ENCODE data around the gene DERL3. TPM values are rescaled to one million over a fixed set of nuclear protein-coding genes. Genes with fewer than 3 reads are reported as not detected.

DERL3 gene
- total and polyA plus RNA-seq, 2 experiments from 2014 or later = 0.73 to 1.2 TPM

- no peak overlapping the region for H3K9ac ChIP-seq
- H3K79me2 ChIP-seq (ENCODE audit: insufficient read depth) = peaks cover 62% of the 10 kb centered on the region
- no peak overlapping the region for H3K27ac ChIP-seq
- H3K9me3 ChIP-seq (ENCODE audit: low read depth) = no peaks in the 10 kb centered on the region
- in situ Hi-C loops (cut with MboI) = no loop called here
- no peaks in the 10 kb centered on the region for H3K27me3 ChIP-seq (replicated peaks; ENCODE audit: insufficient read depth)
- H3K9me2 ChIP-seq (ENCODE audit: insufficient read depth) = no peaks in the 10 kb centered on the region
- H3K4me1 ChIP-seq (ENCODE audit: insufficient read depth) = peaks cover 27% of the 10 kb centered on the region
- H3F3A ChIP-seq (ENCODE audit: insufficient read depth) = peaks cover 10% of the 10 kb centered on the region
- 76% methylated on average over 4 of the region's 4 CpGs for WGBS, 2 experiments (ENCODE audit: low coverage in 1 of 2, low lambda C conversion rate in 2 of 2, missing lambda C conversion rate in 2 of 2)
- H3K36me3 ChIP-seq (ENCODE audit: low read depth) = peaks cover 1% of the 10 kb centered on the region; the same call in 1 of the 2 replicates
- no peak overlapping the region for H2AFZ ChIP-seq
- H3K4me2 ChIP-seq (ENCODE audit: unreplicated experiment) = no peak overlapping the region
- no peak for DNase-seq
- H3K4me3 ChIP-seq = no peak overlapping the region
- H4K20me1 ChIP-seq (ENCODE audit: insufficient read depth) = peaks cover 22% of the 10 kb centered on the region; the same call in 1 of the 2 replicates
- TF ChIP-seq EZH2 (IDR thresholded peaks at IDR 0.05; ENCODE audit: insufficient read depth, poor library complexity, severe bottlenecking) (no peak), EZH2phosphoT487 (IDR thresholded peaks at IDR 0.05; ENCODE audit: insufficient read depth, low read depth) (no peak)
Observed at GRCh38 chr22:23789121-23789520, 49.7 kb downstream of the DERL3 start.

- Histone ChIP-seq H3K4me3 (peak overlapping the region; percentile 93), H3K36me3 (ENCODE audit: low read depth) (no peaks in the 10 kb centered on the region), H3K79me2 (ENCODE audit: insufficient read depth) (peaks cover 56% of the 10 kb centered on the region), H3K9me2 (ENCODE audit: insufficient read depth) (no peaks in the 10 kb centered on the region), H3K4me2 (ENCODE audit: unreplicated experiment) (peak overlapping the region; percentile 89), H3K27me3 (replicated peaks; ENCODE audit: insufficient read depth) (no peaks in the 10 kb centered on the region), H3K27ac (peak overlapping the region; percentile 98; the same call in 1 of the 2 replicates), H3K9me3 (ENCODE audit: low read depth) (no peaks in the 10 kb centered on the region), H3K4me1 (ENCODE audit: insufficient read depth) (peaks cover 27% of the 10 kb centered on the region), H3K9ac (peak overlapping the region; percentile 99), H3F3A (ENCODE audit: insufficient read depth) (peaks cover 10% of the 10 kb centered on the region), H4K20me1 (ENCODE audit: insufficient read depth) (peaks cover 22% of the 10 kb centered on the region; the same call in 1 of the 2 replicates), H2AFZ (no peak overlapping the region; the same call in 1 of the 2 replicates)
- whole genome bisulfite sequencing, 2 experiments (ENCODE audit: low coverage in 1 of 2, low lambda C conversion rate in 2 of 2, missing lambda C conversion rate in 2 of 2) = 30 to 33% methylated on average over 3 of the region's 3 CpGs
- no peak for DNase-seq
- in situ Hi-C loops (cut with MboI) = no loop called here
- TF ChIP-seq EZH2 (IDR thresholded peaks at IDR 0.05; ENCODE audit: insufficient read depth, poor library complexity, severe bottlenecking) = no peak
Observed at GRCh38 chr22:23787910-23788309, 50.9 kb downstream of the DERL3 start.

GRCh38 chr22:23787600-23787896 lies 51.3 kb downstream of the DERL3 start:
- Histone ChIP-seq H3K79me2 (ENCODE audit: insufficient read depth) (peaks cover 53% of the 10 kb centered on the region), H3K27ac (peak overlapping the region; percentile 98), H3K4me2 (ENCODE audit: unreplicated experiment) (peak overlapping the region; percentile 89)

GRCh38 chr22:23786752-23787599 lies 51.8 kb downstream of the DERL3 start, which contains the start of gene SMARCB1:
Gene SMARCB1, plus strand, starts transcription at chr22:23786966. Its CDS starts 204 bp downstream, at chr22:23787170.
- Histone ChIP-seq H3K9me3 (ENCODE audit: low read depth) (no peaks in the 10 kb centered on the region), H3K4me1 (ENCODE audit: insufficient read depth) (peaks cover 31% of the 10 kb centered on the region), H4K20me1 (ENCODE audit: insufficient read depth) (peaks cover 18% of the 10 kb centered on the region; the same call in 1 of the 2 replicates), H3K4me3 (peak within 1 kb of the TSS; percentile 93), H3K4me2 (ENCODE audit: unreplicated experiment) (peak within 1 kb of the TSS; percentile 89), H3K79me2 (ENCODE audit: insufficient read depth) (peaks cover 47% of the 10 kb centered on the region), H3K27ac (peak within 1 kb of the TSS; percentile 98), H3K36me3 (ENCODE audit: low read depth) (no peaks in the 10 kb centered on the region), H3K27me3 (replicated peaks; ENCODE audit: insufficient read depth) (no peaks in the 10 kb centered on the region), H2AFZ (peak within 1 kb of the TSS; percentile 87), H3K9ac (peak within 1 kb of the TSS; percentile 99), H3F3A (ENCODE audit: insufficient read depth) (peaks cover 12% of the 10 kb centered on the region), H3K9me2 (ENCODE audit: insufficient read depth) (no peaks in the 10 kb centered on the region)
- TF ChIP-seq EZH2 (IDR thresholded peaks at IDR 0.05; ENCODE audit: insufficient read depth, poor library complexity, severe bottlenecking) (no peak), EZH2phosphoT487 (IDR thresholded peaks at IDR 0.05; ENCODE audit: insufficient read depth, low read depth) (no peak)
- DNase-seq = peak; percentile 99
- in situ Hi-C loops (cut with MboI) = no loop called here
- 1% methylated on average over 60 to 79 of the region's 97 CpGs for WGBS, 2 experiments (ENCODE audit: low coverage in 1 of 2, low lambda C conversion rate in 2 of 2, missing lambda C conversion rate in 2 of 2)

More at GRCh38 chr22:23787600-23787896, 51.3 kb downstream of the DERL3 start:
- Histone ChIP-seq H3F3A (ENCODE audit: insufficient read depth) (peaks cover 10% of the 10 kb centered on the region), H3K4me1 (ENCODE audit: insufficient read depth) (peaks cover 27% of the 10 kb centered on the region), H3K36me3 (ENCODE audit: low read depth) (no peaks in the 10 kb centered on the region), H2AFZ (peak overlapping the region; percentile 59), H3K9me2 (ENCODE audit: insufficient read depth) (no peaks in the 10 kb centered on the region), H3K9me3 (ENCODE audit: low read depth) (no peaks in the 10 kb centered on the region), H3K27me3 (replicated peaks; ENCODE audit: insufficient read depth) (no peaks in the 10 kb centered on the region), H3K9ac (peak overlapping the region; percentile 99), H4K20me1 (ENCODE audit: insufficient read depth) (peaks cover 22% of the 10 kb centered on the region; the same call in 1 of the 2 replicates), H3K4me3 (peak overlapping the region; percentile 93)
- no peak for TF ChIP-seq EZH2phosphoT487 (IDR thresholded peaks at IDR 0.05; ENCODE audit: insufficient read depth, low read depth)
- WGBS, 2 experiments (ENCODE audit: low coverage in 1 of 2, low lambda C conversion rate in 2 of 2, missing lambda C conversion rate in 2 of 2) = 2 to 3% methylated on average over 5 of the region's 5 CpGs
- DNase-seq = no peak
- in situ Hi-C loops (cut with MboI) = no loop called here

Measured in GM23248 (cell line).